Measurements from ENCODE around the gene OR9G1. TPM values are rescaled to one million over a fixed set of nuclear protein-coding genes. Genes with fewer than 3 reads are reported as not detected.

Gene OR9G1
- total RNA-seq, 1 experiment from 2014 or later = not detected

GRCh38 chr11:56740107-56740506, 41.2 kb downstream of the OR9G1 start:
- Histone ChIP-seq H3K4me3 (no peak overlapping the region), H3K27me3 (replicated peaks) (no peaks in the 10 kb centered on the region), H3K27ac (no peak overlapping the region)

GRCh38 chr11:56740886-56741285, 42.0 kb downstream of the OR9G1 start:
- Histone ChIP-seq H3K27me3 (replicated peaks) (no peaks in the 10 kb centered on the region), H3K4me3 (no peak overlapping the region), H3K36me3 (no peaks in the 10 kb centered on the region), H3K4me1 (replicated peaks) (no peaks in the 10 kb centered on the region), H3K27ac (no peak overlapping the region), H3K9me3 (replicated peaks) (no peaks in the 10 kb centered on the region)
- no peak for DNase-seq (ENCODE audit: low read depth in 1 of 2, low spot score in 2 of 2)

More at GRCh38 chr11:56740107-56740506, 41.2 kb downstream of the OR9G1 start:
- no peaks in the 10 kb centered on the region for H3K4me1 ChIP-seq (replicated peaks)
- H3K9me3 ChIP-seq (replicated peaks) = no peaks in the 10 kb centered on the region
- no peak for DNase-seq (ENCODE audit: low read depth in 1 of 2, low spot score in 2 of 2)
- H3K36me3 ChIP-seq = no peaks in the 10 kb centered on the region

DNA sequence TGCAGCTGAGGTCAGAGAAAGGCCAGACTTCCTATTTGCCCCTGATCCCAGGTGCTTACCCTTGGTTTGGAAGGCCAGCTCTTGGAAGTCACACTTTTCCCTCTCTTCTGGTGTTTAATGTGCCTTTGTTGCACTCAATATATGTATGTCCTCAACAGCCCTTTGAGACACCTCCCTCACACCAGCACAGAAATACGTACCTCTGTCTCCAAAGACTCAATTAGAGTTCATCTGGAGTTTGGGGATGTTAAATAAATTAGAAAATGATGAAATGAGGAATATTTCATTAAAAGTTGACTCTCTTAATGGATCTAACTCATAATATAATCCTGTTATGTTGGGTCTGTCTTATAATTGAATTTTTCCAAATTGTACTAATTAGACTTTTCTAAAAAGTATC, 49.7 kb downstream of the OR9G1 start, which contains the start of gene OR9G4:
Gene OR9G4, minus strand, starts transcription at position 101 of the 400 bp plus-strand sequence. CDS start 4,931 bp downstream, outside the sequence.
- no peaks in the 10 kb centered on the region for H3K9me3 ChIP-seq (replicated peaks)
- H3K4me1 ChIP-seq (replicated peaks) = no peaks in the 10 kb centered on the region
- no peaks in the 10 kb centered on the region for H3K36me3 ChIP-seq
- DNase-seq (ENCODE audit: low read depth in 1 of 2, low spot score in 2 of 2) = no peak
- H3K4me3 ChIP-seq = no peak within 1 kb of the TSS
- no peak within 1 kb of the TSS for H3K27ac ChIP-seq
- H3K27me3 ChIP-seq (replicated peaks) = no peaks in the 10 kb centered on the region

DNA sequence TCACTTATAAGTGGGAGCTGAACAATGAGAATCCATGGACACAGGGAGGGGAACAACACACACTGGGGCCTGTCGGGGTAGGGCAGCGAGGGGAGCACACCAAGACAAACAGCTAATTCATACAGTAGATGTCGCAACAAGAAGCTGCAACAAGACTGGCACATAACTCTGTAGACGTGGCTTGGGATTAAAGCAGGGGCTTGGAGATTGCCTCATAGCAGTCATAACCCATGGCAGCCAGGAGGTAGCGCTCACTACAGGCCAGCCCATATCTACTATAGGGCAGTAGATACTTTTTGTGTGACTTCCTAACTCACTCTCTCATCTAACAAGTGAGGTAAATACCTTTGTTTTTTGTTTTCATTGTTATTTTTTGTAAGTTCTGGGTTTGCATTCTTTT, 51.3 kb downstream of the OR9G1 start:
- no peaks in the 10 kb centered on the region for H3K27me3 ChIP-seq (replicated peaks)
- H3K9me3 ChIP-seq (replicated peaks) = no peaks in the 10 kb centered on the region
- H3K36me3 ChIP-seq = no peaks in the 10 kb centered on the region
- no peak for DNase-seq (ENCODE audit: low read depth in 1 of 2, low spot score in 2 of 2)
- no peak overlapping the region for H3K4me3 ChIP-seq
- no peaks in the 10 kb centered on the region for H3K4me1 ChIP-seq (replicated peaks)
- H3K27ac ChIP-seq = no peak overlapping the region

DNA sequence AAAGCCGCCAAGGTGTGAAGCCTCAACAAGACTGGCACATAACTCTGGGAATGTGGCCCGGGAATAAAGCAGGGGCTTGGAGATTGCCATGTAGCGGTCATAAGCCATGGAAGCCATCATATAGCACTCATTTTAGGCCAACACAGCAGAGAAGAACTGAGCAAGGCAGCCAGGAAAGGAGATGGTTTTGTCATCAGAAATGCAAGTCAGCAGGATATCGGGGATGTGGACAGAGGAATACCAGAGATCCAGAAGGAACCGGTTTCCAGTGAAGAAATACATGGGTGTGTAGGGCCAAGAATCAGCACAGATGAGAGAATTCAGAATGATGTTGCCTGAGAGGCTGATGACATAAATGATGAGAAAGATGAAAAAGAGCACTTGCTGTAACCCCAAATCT, 52.6 kb downstream of the OR9G1 start:
- DNase-seq (ENCODE audit: low read depth in 1 of 2, low spot score in 2 of 2) = no peak
- H3K4me3 ChIP-seq = no peak overlapping the region
- no peaks in the 10 kb centered on the region for H3K4me1 ChIP-seq (replicated peaks)

More for the DNA sequence above, 52.6 kb downstream of the OR9G1 start:
- H3K36me3 ChIP-seq = no peaks in the 10 kb centered on the region
- no peak overlapping the region for H3K27ac ChIP-seq
- no peaks in the 10 kb centered on the region for H3K9me3 ChIP-seq (replicated peaks)
- H3K27me3 ChIP-seq (replicated peaks) = no peaks in the 10 kb centered on the region

Other genes starting within 250 kb of the OR9G1 start
- not detected in 2 replicates for gene OR5M3, start 225.7 kb upstream of the OR9G1 start, total RNA-seq (2014; rRNA removed; shearing (Covaris generic))
- gene OR5M8, start 207.7 kb upstream of the OR9G1 start, total RNA-seq (2014; rRNA removed; shearing (Covaris generic)) = not detected in 2 replicates
- gene OR5M11, start 155.8 kb upstream of the OR9G1 start, total RNA-seq (2014; rRNA removed; shearing (Covaris generic)) = not detected in 2 replicates
- gene OR5M10, start 121.4 kb upstream of the OR9G1 start, total RNA-seq (2014; rRNA removed; shearing (Covaris generic)) = not detected in 2 replicates
- gene OR5M1, start 84.2 kb upstream of the OR9G1 start, total RNA-seq (2014; rRNA removed; shearing (Covaris generic)) = not detected in 2 replicates
- gene OR5AP2, start 56.7 kb upstream of the OR9G1 start, total RNA-seq (2014; rRNA removed; shearing (Covaris generic)) = not detected in 2 replicates
- not detected in 2 replicates for gene OR5AR1, start 35.4 kb upstream of the OR9G1 start, total RNA-seq (2014; rRNA removed; shearing (Covaris generic))
- not detected in 2 replicates for gene OR9G4, start 49.6 kb downstream of the OR9G1 start, total RNA-seq (2014; rRNA removed; shearing (Covaris generic))

Measured in SJSA1 (cell line).